HG03558 (cell line): ENCODE measurements around the gene CCPG1.

Experiments
- ATAC-seq: cut with Tn5 transposase; IDR thresholded peaks from one replicate; pipeline ENCODE4 v1.9.1; 2021; ENCODE audit warnings: moderate number of reproducible peaks; ENCODE audit not compliant: unreplicated experiment; ENCODE audit errors: extremely low read depth

The CCPG1 gene

DNA sequence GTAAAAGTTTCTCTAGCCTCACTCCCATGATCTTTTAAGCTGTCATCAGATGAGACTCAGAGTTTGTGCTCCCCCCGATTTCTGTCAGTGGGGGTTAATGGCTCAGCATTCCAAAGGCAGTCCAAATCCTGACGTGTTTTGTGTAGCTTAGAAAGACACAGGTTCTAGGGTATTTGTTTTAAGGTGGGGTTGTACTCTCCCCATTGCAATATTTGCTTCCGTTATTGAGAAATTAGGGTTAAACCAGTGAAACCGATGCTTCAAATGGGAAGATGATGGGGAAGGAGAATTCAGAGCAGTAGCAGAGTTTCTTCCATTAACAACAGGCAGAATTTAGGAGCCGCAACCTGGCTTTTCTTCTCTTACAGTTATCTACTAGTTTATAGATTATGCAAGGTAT lies 85.7 kb downstream of the CCPG1 start:
- no peak for ATAC-seq

DNA sequence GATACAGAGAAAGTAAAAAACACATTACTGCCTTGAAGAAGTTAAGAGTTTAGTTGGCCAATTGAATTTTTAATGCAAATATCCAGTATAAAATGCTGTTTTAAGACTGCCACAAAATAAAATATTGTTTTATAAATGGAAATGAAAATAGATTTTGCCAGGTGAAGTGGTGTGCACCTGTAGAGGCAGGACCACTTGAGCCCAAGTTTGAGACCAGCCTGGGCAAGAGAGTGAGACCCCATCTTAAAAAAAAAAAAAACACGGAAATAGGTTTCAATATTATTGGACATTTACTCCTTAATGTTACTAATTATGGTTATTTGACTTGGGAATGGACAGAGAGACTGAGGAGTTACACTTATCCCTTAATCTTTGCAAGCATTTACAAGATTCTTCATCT lies 87.2 kb downstream of the CCPG1 start:
- no peak for ATAC-seq

DNA sequence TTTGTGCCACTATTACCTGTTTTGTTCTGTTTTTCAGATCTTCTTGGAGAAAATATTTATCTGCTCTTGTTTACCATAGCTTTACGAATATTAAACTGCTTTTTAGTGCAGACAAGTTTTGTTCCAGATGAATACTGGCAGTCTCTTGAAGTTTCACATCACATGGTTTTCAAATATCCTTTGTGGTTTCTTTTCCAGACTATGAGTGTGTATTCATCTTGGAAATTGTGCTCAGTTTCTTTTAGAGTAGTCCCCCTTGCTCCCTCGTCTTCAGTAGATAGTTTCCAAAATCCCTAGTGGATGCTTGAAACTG lies 88.0 kb downstream of the CCPG1 start:
- no peak for ATAC-seq

DNA sequence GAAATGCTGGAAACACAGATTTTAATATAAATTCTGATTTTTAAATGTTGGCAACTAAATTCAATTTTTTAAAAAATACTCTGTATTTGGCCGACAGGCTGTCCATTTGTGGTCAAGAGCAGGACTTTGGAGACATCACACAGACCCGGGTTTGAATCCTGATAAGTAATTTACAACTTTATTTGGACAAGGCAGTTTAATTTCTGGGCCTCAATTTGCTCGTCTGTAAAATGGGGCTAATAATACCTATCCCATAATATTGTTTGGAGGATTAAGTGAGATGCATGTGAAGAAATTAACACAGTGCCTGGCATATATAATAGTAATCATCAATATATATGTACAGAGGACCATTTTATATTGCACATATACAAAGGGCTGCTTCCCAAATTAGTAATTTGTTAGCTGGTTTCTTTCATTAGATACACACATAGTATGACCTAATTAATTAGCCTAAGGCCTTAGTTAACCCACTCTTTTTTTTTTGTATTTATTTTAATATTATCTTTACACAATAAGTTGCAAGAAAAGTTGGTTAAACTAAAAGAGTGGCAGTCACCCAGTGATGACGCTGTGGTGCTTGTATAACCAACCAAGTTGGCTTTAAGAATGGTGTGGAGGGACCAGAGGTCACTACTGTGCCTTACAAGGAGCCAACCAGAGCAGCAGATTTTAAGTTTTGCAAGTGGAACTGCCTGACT lies 88.5 kb downstream of the CCPG1 start:
- peak; percentile 29 for ATAC-seq

DNA sequence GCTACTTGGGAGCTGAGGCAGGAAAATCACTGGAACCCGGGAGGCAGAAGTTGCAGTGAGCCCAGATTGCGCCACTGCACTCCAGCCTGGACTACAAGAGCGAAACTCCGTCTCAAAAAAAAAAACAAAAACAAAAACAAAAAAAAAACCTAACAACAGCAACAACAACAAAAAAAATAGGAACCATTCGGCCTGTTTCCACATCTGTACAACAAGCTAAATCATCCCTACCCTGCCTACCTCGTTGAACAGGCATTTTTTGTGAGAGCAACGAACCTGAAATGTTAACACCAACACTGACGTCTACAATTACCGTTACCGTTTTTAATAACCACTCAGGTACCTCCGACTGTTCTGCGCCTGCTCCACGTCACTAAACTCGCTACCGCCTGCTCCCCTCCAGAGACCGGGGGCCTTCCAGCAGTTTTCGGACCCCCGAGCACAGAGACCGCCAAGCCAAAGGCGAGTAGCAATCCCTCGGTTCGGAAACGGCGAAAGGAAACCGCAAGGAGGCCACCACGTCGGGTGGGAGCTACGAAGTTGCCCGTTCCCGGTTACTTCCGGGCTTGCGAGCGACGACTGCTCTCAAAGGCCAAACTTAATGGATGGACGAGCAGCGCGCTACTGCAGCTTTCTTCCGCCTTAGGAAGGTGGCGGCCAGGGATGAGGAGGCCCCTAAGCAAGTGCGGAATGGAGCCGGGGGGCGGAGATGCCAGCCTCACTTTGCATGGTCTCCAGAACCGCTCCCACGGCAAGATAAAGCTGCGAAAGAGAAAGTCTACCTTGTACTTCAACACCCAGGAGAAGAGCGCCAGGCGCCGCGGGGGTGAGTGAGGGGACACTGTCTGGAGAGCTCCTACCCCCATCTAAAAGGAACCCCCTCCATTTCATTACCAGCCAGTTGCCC lies 89.3 kb downstream of the CCPG1 start, which contains the start of the genes PIGB and PIGBOS1:
Gene PIGB, plus strand, starts transcription at position 635 of the 907 bp plus-strand sequence. Its CDS starts 29 bp downstream, at position 664.
Gene PIGBOS1, minus strand, starts transcription at position 536 of the 907 bp plus-strand sequence. CDS start 1,331 bp downstream, outside the sequence.
- peak; percentile 77 for ATAC-seq
